ENCODE measurements around the gene CALHM3. TPM values are rescaled to one million over a fixed set of nuclear protein-coding genes. Genes with fewer than 3 reads are reported as not detected.

The CALHM3 gene
- total RNA-seq, 2 experiments from 2014 or later, result not detected

DNA sequence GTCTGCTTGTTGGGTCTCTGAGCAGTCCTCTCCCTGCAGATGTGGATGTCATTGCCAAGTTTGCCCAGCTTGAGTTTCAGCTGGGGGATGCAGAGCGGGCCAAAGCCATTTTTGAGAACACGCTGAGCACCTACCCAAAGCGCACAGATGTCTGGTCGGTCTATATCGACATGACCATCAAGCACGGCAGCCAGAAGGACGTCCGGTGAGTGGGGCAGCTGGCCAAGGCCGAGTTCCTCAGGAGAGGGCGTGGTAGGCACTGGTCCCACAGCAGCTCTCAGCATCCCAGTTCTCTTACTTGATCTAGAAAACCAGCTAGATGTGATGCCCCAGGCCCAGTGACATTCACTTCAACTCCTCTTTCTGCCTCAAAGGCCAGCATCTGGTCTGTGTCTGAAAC, 34.6 kb downstream of the CALHM3 start:
- Histone ChIP-seq H3K36me3 (ENCODE audit: insufficient read depth, low read length) (peaks cover 87% of the 10 kb centered on the region), H3K27ac (ENCODE audit: low read depth, low read length, poor library complexity, severe bottlenecking) (no peak overlapping the region), H4K20me1 (ENCODE audit: insufficient read depth, low read length) (no peaks in the 10 kb centered on the region), H3K9me3 (ENCODE audit: low read length) (no peaks in the 10 kb centered on the region), H3K4me3 (ENCODE audit: low read depth, low read length, poor library complexity, severe bottlenecking) (no peak overlapping the region), H3K4me2 (ENCODE audit: low read length) (no peak overlapping the region), H2AFZ (ENCODE audit: low read length) (no peak overlapping the region), H3K79me2 (ENCODE audit: insufficient read depth, low read depth, low read length) (no peaks in the 10 kb centered on the region), H3K4me1 (ENCODE audit: insufficient read depth, low read length, poor library complexity, severe bottlenecking) (no peaks in the 10 kb centered on the region), H3K9me2 (ENCODE audit: insufficient read depth, low read length) (no peaks in the 10 kb centered on the region)
- no peak for DNase-seq (ENCODE audit: low spot score)
- TF ChIP-seq EZH2phosphoT487 (IDR thresholded peaks at IDR 0.05; ENCODE audit: borderline replicate concordance, low read depth, low read length), result no peak
- TF ChIP-seq, protein P1, sequence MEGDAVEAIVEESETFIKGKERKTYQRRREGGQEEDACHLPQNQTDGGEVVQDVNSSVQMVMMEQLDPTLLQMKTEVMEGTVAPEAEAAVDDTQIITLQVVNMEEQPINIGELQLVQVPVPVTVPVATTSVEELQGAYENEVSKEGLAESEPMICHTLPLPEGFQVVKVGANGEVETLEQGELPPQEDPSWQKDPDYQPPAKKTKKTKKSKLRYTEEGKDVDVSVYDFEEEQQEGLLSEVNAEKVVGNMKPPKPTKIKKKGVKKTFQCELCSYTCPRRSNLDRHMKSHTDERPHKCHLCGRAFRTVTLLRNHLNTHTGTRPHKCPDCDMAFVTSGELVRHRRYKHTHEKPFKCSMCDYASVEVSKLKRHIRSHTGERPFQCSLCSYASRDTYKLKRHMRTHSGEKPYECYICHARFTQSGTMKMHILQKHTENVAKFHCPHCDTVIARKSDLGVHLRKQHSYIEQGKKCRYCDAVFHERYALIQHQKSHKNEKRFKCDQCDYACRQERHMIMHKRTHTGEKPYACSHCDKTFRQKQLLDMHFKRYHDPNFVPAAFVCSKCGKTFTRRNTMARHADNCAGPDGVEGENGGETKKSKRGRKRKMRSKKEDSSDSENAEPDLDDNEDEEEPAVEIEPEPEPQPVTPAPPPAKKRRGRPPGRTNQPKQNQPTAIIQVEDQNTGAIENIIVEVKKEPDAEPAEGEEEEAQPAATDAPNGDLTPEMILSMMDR (conservative IDR thresholded peaks at IDR 0.05; ENCODE audit: low read length), result no peak
- intact Hi-C loops (cut with micrococcal nuclease; ENCODE audit: unreplicated experiment), result no loop called here
- BruUV-seq (replicated peaks), result no TSS peak
- ChIA-PET CTCF (ENCODE audit: unreplicated experiment) (no interaction called here), POLR2A (no interaction called here)

GRCh38 chr10:103443475-103444185, 35.4 kb downstream of the CALHM3 start:
- ChIA-PET POLR2A (no interaction called here), CTCF (ENCODE audit: unreplicated experiment) (no interaction called here)
- Histone ChIP-seq H3K4me2 (ENCODE audit: low read length) (no peak overlapping the region), H3K79me2 (ENCODE audit: insufficient read depth, low read depth, low read length) (no peaks in the 10 kb centered on the region), H3K4me3 (ENCODE audit: low read depth, low read length, poor library complexity, severe bottlenecking) (no peak overlapping the region), H3K4me1 (ENCODE audit: insufficient read depth, low read length, poor library complexity, severe bottlenecking) (no peaks in the 10 kb centered on the region), H3K27ac (ENCODE audit: low read depth, low read length, poor library complexity, severe bottlenecking) (no peak overlapping the region), H3K9me3 (ENCODE audit: low read length) (no peaks in the 10 kb centered on the region), H2AFZ (ENCODE audit: low read length) (no peak overlapping the region), H3K36me3 (ENCODE audit: insufficient read depth, low read length) (peaks cover 96% of the 10 kb centered on the region), H3K9me2 (ENCODE audit: insufficient read depth, low read length) (no peaks in the 10 kb centered on the region), H4K20me1 (ENCODE audit: insufficient read depth, low read length) (no peaks in the 10 kb centered on the region)
- no TSS peak for BruUV-seq (replicated peaks)
- DNase-seq (ENCODE audit: low spot score), result no peak
- intact Hi-C loops (cut with micrococcal nuclease; ENCODE audit: unreplicated experiment), result no loop called here
- no peak for TF ChIP-seq EZH2phosphoT487 (IDR thresholded peaks at IDR 0.05; ENCODE audit: borderline replicate concordance, low read depth, low read length)
- TF ChIP-seq, protein P1 (conservative IDR thresholded peaks at IDR 0.05; ENCODE audit: low read length), result no peak

DNA sequence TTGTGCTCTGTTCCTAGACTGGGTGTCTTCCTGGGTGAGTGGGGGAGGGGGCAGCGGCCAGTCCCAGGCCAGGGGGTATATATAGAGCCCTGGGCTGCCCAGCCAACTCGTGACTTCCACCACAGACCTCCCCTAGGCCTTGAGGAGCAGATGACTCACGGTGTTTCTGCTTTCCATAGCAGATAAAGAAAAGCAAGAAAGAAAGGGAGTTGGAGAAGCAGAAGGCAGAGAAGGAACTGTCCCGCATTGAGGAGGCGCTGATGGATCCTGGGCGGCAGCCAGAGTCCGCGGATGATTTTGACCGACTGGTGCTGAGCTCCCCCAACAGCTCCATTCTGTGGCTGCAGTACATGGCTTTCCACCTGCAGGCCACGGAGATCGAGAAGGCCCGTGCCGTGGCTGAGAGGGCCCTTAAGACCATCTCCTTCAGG, 37.0 kb downstream of the CALHM3 start:
- no peaks in the 10 kb centered on the region for H4K20me1 ChIP-seq (ENCODE audit: insufficient read depth, low read length)
- no peak overlapping the region for H3K27ac ChIP-seq (ENCODE audit: low read depth, low read length, poor library complexity, severe bottlenecking)
- no TSS peak for BruUV-seq (replicated peaks)
- ChIA-PET POLR2A (no interaction called here), CTCF (ENCODE audit: unreplicated experiment) (interaction anchor here (0.6 kb wide), 1 partner anchor 150 kb away, joined by 3 read pairs; no protein-coding TSS in a partner anchor)
- H3K4me3 ChIP-seq (ENCODE audit: low read depth, low read length, poor library complexity, severe bottlenecking), result no peak overlapping the region
- no peaks in the 10 kb centered on the region for H3K79me2 ChIP-seq (ENCODE audit: insufficient read depth, low read depth, low read length)
- TF ChIP-seq EZH2phosphoT487 (IDR thresholded peaks at IDR 0.05; ENCODE audit: borderline replicate concordance, low read depth, low read length), result no peak
- TF ChIP-seq, protein P1 (conservative IDR thresholded peaks at IDR 0.05; ENCODE audit: low read length), result no peak
- intact Hi-C loops (cut with micrococcal nuclease; ENCODE audit: unreplicated experiment), result no loop called here
- DNase-seq (ENCODE audit: low spot score), result no peak
- no peak overlapping the region for H2AFZ ChIP-seq (ENCODE audit: low read length)
- no peak overlapping the region for H3K4me2 ChIP-seq (ENCODE audit: low read length)
- H3K9me3 ChIP-seq (ENCODE audit: low read length), result no peaks in the 10 kb centered on the region
- peaks cover 96% of the 10 kb centered on the region for H3K36me3 ChIP-seq (ENCODE audit: insufficient read depth, low read length)
- no peaks in the 10 kb centered on the region for H3K4me1 ChIP-seq (ENCODE audit: insufficient read depth, low read length, poor library complexity, severe bottlenecking)
- H3K9me2 ChIP-seq (ENCODE audit: insufficient read depth, low read length), result no peaks in the 10 kb centered on the region
